ENCODE results near the gene TUBA4B.
"Not testable (repeated sequence)": the region's sequence is repeated elsewhere in the genome, so short reads cannot be mapped to it uniquely, and the experiment has no call there.

The TUBA4B gene

DNA sequence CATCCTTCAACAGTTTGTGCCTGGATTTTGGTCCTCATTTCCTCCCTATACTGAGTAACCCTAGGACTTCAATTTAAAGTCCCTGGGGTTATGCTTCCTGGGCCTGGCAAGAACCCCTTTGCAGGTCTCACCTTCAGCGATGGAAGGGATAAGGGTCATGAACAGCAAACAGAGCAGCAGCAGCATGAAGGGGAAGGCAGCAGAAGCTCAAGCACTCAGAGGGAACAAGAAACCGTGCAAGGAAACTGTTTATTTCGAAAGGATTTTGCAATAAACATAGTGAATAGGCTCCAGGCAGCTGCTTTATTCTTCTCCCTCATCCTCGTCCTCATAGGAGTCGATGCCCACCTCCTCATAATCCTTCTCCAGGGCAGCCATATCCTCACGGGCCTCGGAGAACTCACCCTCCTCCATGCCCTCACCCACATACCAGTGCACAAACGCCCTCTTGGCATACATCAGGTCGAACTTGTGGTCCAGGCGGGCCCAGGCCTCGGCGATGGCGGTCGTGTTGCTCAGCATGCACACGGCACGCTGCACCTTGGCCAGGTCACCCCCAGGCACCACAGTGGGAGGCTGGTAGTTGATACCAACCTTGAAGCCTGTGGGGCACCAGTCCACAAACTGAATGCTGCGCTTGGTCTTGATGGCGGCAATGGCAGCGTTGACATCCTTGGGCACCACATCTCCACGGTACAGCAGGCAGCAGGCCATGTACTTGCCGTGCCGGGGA lies 2.8 kb upstream of the TUBA4B start:
- H3K4me3 ChIP-seq (ENCODE audit: low read length): no peak overlapping the region
- TF ChIP-seq, protein P1, sequence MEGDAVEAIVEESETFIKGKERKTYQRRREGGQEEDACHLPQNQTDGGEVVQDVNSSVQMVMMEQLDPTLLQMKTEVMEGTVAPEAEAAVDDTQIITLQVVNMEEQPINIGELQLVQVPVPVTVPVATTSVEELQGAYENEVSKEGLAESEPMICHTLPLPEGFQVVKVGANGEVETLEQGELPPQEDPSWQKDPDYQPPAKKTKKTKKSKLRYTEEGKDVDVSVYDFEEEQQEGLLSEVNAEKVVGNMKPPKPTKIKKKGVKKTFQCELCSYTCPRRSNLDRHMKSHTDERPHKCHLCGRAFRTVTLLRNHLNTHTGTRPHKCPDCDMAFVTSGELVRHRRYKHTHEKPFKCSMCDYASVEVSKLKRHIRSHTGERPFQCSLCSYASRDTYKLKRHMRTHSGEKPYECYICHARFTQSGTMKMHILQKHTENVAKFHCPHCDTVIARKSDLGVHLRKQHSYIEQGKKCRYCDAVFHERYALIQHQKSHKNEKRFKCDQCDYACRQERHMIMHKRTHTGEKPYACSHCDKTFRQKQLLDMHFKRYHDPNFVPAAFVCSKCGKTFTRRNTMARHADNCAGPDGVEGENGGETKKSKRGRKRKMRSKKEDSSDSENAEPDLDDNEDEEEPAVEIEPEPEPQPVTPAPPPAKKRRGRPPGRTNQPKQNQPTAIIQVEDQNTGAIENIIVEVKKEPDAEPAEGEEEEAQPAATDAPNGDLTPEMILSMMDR (conservative IDR thresholded peaks at IDR 0.05; ENCODE audit: low read length): no peak
- no peak for DNase-seq (ENCODE audit: low read depth)

DNA sequence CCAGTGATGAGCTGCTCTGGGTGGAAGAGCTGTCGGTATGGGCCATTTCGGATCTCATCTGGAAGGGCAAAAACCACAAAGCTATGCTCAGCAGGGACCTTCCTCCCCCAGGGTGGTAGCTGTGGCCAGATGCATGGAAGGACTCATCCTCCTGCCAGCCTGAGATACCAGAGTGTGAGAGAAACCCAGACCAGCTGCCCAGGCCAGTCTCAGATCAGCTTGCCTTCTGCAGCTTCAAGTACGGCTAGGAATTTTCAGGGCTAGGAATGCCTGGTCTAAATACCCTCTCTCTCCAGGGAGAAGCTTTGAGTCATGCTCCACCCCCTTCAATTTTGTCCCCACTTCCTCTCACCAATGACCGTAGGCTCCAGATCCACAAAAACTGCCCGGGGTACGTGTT lies 1.4 kb upstream of the TUBA4B start:
- H3K4me3 ChIP-seq (ENCODE audit: low read length): no peak overlapping the region
- peak; percentile 55 for DNase-seq (ENCODE audit: low read depth)
- TF ChIP-seq, protein P1 (conservative IDR thresholded peaks at IDR 0.05; ENCODE audit: low read length): no peak

DNA sequence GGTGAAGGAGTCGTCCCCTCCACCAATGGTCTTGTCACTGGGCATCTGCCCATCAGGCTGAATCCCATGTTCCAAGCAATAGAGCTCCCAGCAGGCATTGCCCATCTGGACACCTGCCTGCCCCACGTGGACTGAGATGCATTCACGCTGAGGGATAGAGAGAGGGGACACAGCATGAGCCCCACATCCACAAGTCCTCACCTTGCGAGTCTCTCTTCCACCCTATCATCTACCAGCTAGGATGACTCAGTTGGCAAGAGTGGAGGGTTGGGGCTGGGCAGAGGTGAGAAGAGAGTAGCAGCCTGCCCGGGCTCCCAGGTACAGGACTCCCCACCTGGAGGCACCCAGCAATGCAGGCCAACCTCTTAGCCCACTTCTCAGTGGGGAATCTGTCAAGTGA lies 959 bp upstream of the TUBA4B start:
- TF ChIP-seq, protein P1 (conservative IDR thresholded peaks at IDR 0.05; ENCODE audit: low read length): no peak
- no peak for DNase-seq (ENCODE audit: low read depth)
- H3K4me3 ChIP-seq (ENCODE audit: low read length): no peak overlapping the region

DNA sequence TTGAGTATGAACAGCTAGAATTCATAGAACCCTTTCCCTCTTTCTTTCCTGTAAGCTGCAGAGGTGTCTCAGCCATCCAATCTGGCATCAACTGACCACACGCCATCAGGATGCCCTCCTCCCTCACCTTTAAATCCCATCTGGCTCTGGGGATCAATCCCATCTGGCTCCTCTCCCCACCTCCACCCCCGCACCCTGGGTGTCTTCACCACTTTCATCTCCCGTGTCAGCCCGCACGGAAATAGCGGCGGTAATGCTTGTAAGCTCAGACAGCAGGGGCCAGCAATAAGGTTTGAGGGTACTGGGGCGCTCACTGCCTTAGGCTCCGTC lies 508 bp upstream of the TUBA4B start:
- H3K4me3 ChIP-seq (ENCODE audit: low read length): peak overlapping the region; percentile 67
- DNase-seq (ENCODE audit: low read depth): no peak
- TF ChIP-seq, protein P1 (conservative IDR thresholded peaks at IDR 0.05; ENCODE audit: low read length): no peak

DNA sequence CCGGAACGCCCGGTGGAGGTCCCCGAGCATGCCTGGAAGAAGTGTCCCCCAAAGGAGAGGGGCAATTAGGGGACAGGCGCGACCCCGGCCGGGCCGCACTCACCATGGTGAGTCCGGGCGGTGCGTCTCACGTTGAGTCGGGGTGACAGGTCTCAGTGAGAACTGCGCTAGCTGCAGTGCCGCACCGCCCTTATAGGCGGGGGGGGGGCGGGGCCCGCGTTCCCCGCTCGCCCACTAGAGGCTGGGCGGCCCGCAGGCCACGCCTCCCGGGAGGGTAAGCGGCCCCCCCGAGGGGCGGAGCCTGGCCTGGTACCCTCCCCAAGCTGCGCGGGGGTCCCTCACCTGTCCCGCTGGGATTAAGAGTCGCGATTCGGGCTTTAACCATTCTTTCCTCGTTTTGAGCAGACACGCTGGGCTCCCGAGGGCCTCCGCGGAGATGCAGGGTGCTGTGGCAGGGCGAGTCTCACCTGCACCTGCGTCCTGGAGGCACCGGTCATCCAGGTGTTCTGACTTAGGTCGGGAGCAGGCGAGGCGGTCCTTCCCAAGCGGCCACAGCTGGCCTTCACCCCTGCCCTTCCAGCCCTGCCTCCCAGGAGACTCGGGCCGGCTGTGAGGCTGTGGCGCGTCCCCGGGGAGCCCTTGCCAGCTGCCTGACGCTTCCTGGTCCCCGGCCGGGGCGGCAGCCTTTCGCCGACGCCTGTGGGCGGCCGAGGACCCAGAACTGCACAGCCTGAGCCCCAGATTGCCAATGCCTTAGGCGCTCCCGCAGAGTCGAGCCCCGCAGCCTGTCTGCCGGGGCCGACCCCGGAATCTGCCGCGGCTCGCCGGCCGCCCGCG lies 928 bp downstream of the TUBA4B start, which contains the start of gene TUBA4A:
TUBA4A (minus strand) TSS at position 166 of the 837 bp plus-strand sequence; CDS start at position 106, 60 bp downstream.
- peak; percentile 53 for DNase-seq (ENCODE audit: low read depth)
- TF ChIP-seq, protein P1 (conservative IDR thresholded peaks at IDR 0.05; ENCODE audit: low read length): no peak
- peak within 1 kb of the TSS; percentile 67 for H3K4me3 ChIP-seq (ENCODE audit: low read length)

DNA sequence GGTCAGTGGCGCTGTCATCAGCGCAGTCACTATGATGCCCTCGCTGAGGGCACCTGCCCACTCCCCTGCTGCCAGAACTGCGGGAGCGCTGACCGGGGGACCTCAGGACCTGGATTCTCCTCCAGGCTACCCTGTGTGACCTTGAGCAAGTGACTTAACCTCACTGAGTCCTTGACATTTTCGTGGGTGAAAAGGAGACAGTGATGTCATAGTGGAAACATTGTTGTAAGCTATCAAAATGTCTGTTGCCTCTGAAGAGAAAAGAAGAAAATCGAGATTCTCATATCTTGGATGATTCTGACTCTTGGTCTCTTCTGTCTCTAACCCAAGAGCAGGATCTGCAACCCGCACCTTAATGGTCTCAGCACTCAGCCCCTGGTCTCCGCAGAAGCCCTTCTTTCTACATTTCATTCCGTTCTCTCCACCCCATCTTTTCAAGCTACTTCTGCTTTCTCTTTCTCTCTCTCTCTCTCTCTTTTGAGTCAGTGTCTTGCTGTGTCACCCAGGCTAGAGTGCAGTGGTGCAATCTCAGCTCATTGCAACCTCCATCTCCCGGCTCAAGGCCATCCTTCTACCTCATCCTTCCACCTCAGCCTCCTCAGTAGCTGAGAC lies 1.7 kb downstream of the TUBA4B start:
- peak overlapping the region; percentile 67 for H3K4me3 ChIP-seq (ENCODE audit: low read length)
- TF ChIP-seq, protein P1 (conservative IDR thresholded peaks at IDR 0.05; ENCODE audit: low read length): no peak
- no peak for DNase-seq (ENCODE audit: low read depth)

DNA sequence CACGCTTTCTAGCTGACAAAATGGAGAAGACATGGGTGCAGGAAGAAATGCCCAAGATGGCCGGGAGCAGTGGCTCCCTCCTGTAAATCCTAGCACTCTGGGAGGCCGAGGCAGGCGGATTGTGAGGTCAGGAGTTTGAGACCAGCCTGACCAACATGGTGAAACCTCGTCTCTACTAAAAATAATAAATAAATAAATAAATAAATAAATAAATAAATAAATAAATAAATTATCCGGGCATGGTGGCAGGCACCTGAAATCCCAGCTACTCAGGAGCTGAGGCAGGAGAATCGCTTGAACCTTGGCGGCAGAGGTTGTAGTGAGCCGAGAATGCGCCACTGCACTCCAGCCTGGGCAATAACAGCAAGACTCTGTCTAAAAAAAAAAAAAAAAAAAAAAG lies 5.9 kb downstream of the TUBA4B start:
- not testable (repeated sequence) for H3K4me3 ChIP-seq (ENCODE audit: low read length); DNase-seq (ENCODE audit: low read depth)
